Gastroesophageal sphincter (tissue), 4 donors: ENCODE results near the gene TMC7. TPM values are rescaled to one million over a fixed set of nuclear protein-coding genes. Genes with fewer than 3 reads are reported as not detected.

Source experiments
- ATAC-seq: fragments of 150-250 bp; one replicate; pipeline ENCODE4 v1.9.1; 2016; ENCODE audit warnings: mild to moderate bottlenecking, moderate library complexity
- H3K27ac ChIP-seq, 4 donors: fragments of 200-600 bp; sonication (generic) in 3 of 4; 1 replicate in 3 of 4; 2 replicates in 1 of 4; pipeline ENCODE4 v1.5.1; 2016 to 2019
- H3K27me3 ChIP-seq: fragments of 200-600 bp; sonication (generic); one replicate; pipeline ENCODE4 v1.5.1; 2019
- H3K36me3 ChIP-seq, 2 donors: fragments of 200-600 bp; sonication (generic); one replicate each; pipeline ENCODE4 v1.5.1; 2019; ENCODE audit warnings: control low read depth in 1 of 2
- H3K4me1 ChIP-seq, 3 donors: fragments of 200-600 bp; sonication (generic); 1 replicate in 2 of 3; 2 replicates in 1 of 3; pipeline ENCODE4 v1.5.1; 2016 to 2019; ENCODE audit warnings: control low read depth in 2 of 3
- H3K4me3 ChIP-seq, 2 donors: fragments of 200-600 bp; sonication (generic); one replicate each; pipeline ENCODE4 v1.5.1; 2019; ENCODE audit warnings: mild to moderate bottlenecking in 1 of 2, moderate library complexity in 1 of 2
- H3K9me3 ChIP-seq, 3 donors: fragments of 200-600 bp; sonication (generic); one replicate each; pipeline ENCODE4 v1.5.1; 2017 to 2019; ENCODE audit warnings: control low read depth in 2 of 3
- EP300 ChIP-seq: sonication (generic); formaldehyde crosslinking; IDR thresholded peaks from one replicate; pipeline ENCODE4 v1.6.1; 2017; ENCODE audit warnings: antibody characterized with exemption, mild to moderate bottlenecking
- POLR2A ChIP-seq, 2 donors: fragments of 450-650 bp; IDR thresholded peaks; one replicate each; pipeline ENCODE4 v1.6.1; 2017; ENCODE audit warnings: antibody characterized with exemption in 2 of 2, mild to moderate bottlenecking in 2 of 2, moderate library complexity in 1 of 2
- POLR2AphosphoS5 ChIP-seq: sonication (generic); formaldehyde crosslinking; IDR thresholded peaks from one replicate; pipeline ENCODE4 v1.6.1; 2017; ENCODE audit warnings: antibody characterized with exemption
- WGBS, 2 donors: methylation state at CpG; one replicate each; pipeline ENCODE4 v1.1.5; 2018; ENCODE audit warnings: low coverage in 1 of 2; 5-methylcytosine and 5-hydroxymethylcytosine counted together
- total RNA-seq, 4 donors: library from RNA; depleted of rRNA; stranded (reverse); fragments of >200 nt; gene quantifications; one replicate each; pipeline ENCODE4 v1.1.0, GENCODE V29; 2016
- TF ChIP-seq, protein P1 (sequence below), 4 experiments: fragments of 200-600 bp in 2 of 4; fragments of 450-650 bp in 2 of 4; sonication (generic) in 1 of 4; IDR thresholded peaks; one replicate each; pipeline ENCODE4 v1.5.1; 2017 to 2019; ENCODE audit warnings: antibody characterized with exemption in 4 of 4, mild to moderate bottlenecking in 2 of 4, moderate library complexity in 2 of 4

The TMC7 gene
- total RNA-seq, 4 donors from 2014 or later = 0.40 to 0.85 (median 0.60) TPM

DNA sequence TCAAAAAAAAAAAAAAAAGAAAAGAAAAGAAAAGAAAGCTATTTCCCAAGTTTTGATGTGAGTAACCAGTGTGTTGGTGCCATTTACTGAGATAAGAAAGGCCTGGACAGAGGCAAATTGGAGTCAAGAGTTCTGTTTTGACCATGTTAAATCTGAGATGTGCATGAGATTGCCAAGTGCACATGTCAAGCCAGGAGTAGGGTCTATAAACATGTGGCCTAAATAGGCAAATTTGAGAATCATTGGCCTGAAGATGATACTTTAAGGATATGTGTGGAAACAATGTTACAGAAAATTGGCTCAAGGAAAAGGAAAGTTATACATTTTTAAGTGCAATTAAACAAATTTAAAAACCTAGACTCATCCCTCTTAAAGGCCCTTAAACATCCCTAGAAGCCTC, 42.3 kb upstream of the TMC7 start:
- no peaks in the 10 kb centered on the region for H3K9me3 ChIP-seq
- H3K4me3 ChIP-seq = no peak overlapping the region
- TF ChIP-seq POLR2A (IDR thresholded peaks at IDR 0.05) (no peak), POLR2AphosphoS5 (no peak), EP300 (no peak)
- TF ChIP-seq, protein P1, sequence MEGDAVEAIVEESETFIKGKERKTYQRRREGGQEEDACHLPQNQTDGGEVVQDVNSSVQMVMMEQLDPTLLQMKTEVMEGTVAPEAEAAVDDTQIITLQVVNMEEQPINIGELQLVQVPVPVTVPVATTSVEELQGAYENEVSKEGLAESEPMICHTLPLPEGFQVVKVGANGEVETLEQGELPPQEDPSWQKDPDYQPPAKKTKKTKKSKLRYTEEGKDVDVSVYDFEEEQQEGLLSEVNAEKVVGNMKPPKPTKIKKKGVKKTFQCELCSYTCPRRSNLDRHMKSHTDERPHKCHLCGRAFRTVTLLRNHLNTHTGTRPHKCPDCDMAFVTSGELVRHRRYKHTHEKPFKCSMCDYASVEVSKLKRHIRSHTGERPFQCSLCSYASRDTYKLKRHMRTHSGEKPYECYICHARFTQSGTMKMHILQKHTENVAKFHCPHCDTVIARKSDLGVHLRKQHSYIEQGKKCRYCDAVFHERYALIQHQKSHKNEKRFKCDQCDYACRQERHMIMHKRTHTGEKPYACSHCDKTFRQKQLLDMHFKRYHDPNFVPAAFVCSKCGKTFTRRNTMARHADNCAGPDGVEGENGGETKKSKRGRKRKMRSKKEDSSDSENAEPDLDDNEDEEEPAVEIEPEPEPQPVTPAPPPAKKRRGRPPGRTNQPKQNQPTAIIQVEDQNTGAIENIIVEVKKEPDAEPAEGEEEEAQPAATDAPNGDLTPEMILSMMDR (IDR thresholded peaks at IDR 0.05) = no peak

GRCh38 chr16:18942061-18942460, 41.7 kb upstream of the TMC7 start:
- ATAC-seq = no peak
- TF ChIP-seq EP300 = no peak
- no peak for TF ChIP-seq POLR2AphosphoS5
- TF ChIP-seq, protein P1 (IDR thresholded peaks at IDR 0.05) = no peak
- no peak for TF ChIP-seq POLR2A (IDR thresholded peaks at IDR 0.05)
- WGBS, 2 donors = 0 to 20% methylated on average over 1 of the region's 1 CpG
- Histone ChIP-seq H3K4me1 (no peaks in the 10 kb centered on the region), H3K4me3 (no peak overlapping the region), H3K36me3 (no peaks in the 10 kb centered on the region), H3K9me3 (no peaks in the 10 kb centered on the region), H3K27ac (no peak overlapping the region), H3K27me3 (no peaks in the 10 kb centered on the region)

More for the DNA sequence above, 42.3 kb upstream of the TMC7 start:
- no peaks in the 10 kb centered on the region for H3K4me1 ChIP-seq
- ATAC-seq = no peak
- H3K27ac ChIP-seq = no peak overlapping the region
- H3K36me3 ChIP-seq = no peaks in the 10 kb centered on the region
- no peaks in the 10 kb centered on the region for H3K27me3 ChIP-seq

DNA sequence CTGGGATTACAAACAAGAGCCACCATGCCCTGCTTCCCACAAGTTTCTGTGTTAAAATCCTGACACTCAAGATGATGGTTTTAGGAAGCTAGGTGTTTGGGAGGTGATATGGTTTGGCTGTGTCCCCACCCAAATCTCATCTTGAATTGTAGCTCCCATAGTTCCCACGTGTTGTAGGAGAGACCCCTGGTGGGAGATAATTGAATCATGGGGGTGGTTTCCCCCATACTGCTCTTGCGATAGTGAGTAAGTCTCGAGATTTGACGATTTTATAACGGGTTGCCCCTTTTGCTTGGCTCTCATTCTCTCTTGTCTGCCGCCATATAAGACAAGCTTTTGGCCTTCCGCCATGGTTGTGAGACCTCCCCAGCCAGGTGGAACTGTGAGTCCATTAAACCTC, 40.3 kb upstream of the TMC7 start:
- Histone ChIP-seq H3K9me3 (no peaks in the 10 kb centered on the region), H3K36me3 (no peaks in the 10 kb centered on the region), H3K27ac (no peak overlapping the region), H3K4me3 (no peak overlapping the region), H3K4me1 (no peaks in the 10 kb centered on the region), H3K27me3 (no peaks in the 10 kb centered on the region)
- 74 to 92% methylated on average over 6 to 7 of the region's 7 CpGs for WGBS, 2 donors
- ATAC-seq = no peak
- no peak for TF ChIP-seq EP300
- TF ChIP-seq, protein P1 (IDR thresholded peaks at IDR 0.05) = no peak
- TF ChIP-seq POLR2AphosphoS5 = no peak
- no peak for TF ChIP-seq POLR2A (IDR thresholded peaks at IDR 0.05)

DNA sequence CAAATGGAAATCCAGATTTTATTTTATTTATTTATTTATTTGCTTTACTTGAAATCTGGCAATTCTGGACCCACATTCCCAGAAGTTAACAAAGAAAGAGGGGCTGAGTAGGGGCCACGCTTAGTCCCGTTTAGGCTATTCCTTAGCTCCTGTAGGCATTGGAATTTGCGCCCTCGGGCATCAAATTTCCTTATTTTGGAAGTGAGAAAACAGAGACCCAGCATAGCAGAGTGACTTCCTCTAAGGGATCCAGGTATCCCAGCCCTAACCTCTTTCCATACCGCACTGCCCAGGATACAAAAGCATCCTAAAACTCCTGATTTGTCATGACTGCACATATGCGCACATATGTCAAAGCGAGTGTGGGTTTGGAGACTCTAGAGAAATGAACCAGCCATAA, 38.5 kb upstream of the TMC7 start:
- TF ChIP-seq POLR2AphosphoS5 (no peak), POLR2A (IDR thresholded peaks at IDR 0.05) (no peak), EP300 (no peak)
- TF ChIP-seq, protein P1 (IDR thresholded peaks at IDR 0.05) = no peak
- H3K27ac ChIP-seq = no peak overlapping the region
- no peak overlapping the region for H3K4me3 ChIP-seq
- no peaks in the 10 kb centered on the region for H3K36me3 ChIP-seq
- no peaks in the 10 kb centered on the region for H3K9me3 ChIP-seq
- WGBS, 2 donors = 69 to 90% methylated on average over 7 of the region's 7 CpGs
- H3K4me1 ChIP-seq = no peaks in the 10 kb centered on the region
- ATAC-seq = no peak
- no peaks in the 10 kb centered on the region for H3K27me3 ChIP-seq

- TF ChIP-seq, protein P1 (IDR thresholded peaks at IDR 0.05) = no peak
- no peak for TF ChIP-seq EP300
- TF ChIP-seq POLR2A (IDR thresholded peaks at IDR 0.05) = no peak
- no peak for TF ChIP-seq POLR2AphosphoS5
- Histone ChIP-seq H3K27me3 (no peaks in the 10 kb centered on the region), H3K27ac (no peak overlapping the region), H3K36me3 (no peaks in the 10 kb centered on the region), H3K4me3 (no peak overlapping the region), H3K9me3 (no peaks in the 10 kb centered on the region), H3K4me1 (no peaks in the 10 kb centered on the region)
- 87 to 97% methylated on average over 4 to 5 of the region's 9 CpGs for WGBS, 2 donors
- ATAC-seq = no peak
Observed at GRCh38 chr16:18948372-18949020, 35.2 kb upstream of the TMC7 start.
